Spleen (tissue), 11 donors: ENCODE measurements around the gene HMGXB4. TPM values are rescaled to one million over a fixed set of nuclear protein-coding genes. Genes with fewer than 3 reads are reported as not detected.

Experiments
- DNase-seq: peaks from one replicate; pipeline ENCODE4 v3.0.0-alpha.2; 2020
- H3K27ac ChIP-seq, 8 donors: fragments of 200-600 bp; sonication (generic) in 7 of 8; 1 replicate in 4 of 8; 2 replicates in 4 of 8; pipeline versions ENCODE4 v1.5.0 to v1.8.0; 2016 to 2021; ENCODE audit warnings: inconsistent platforms in 4 of 8, mild to moderate bottlenecking in 4 of 8, moderate library complexity in 1 of 8
- H3K27me3 ChIP-seq, 7 donors: fragments of 200-600 bp; sonication (generic) in 6 of 7; replicated peaks in 1 of 7; 1 replicate in 4 of 7; 2 replicates in 3 of 7; pipeline versions ENCODE4 v1.5.0 to v1.8.0; 2016 to 2021; ENCODE audit warnings: inconsistent platforms in 3 of 7, mild to moderate bottlenecking in 1 of 7
- H3K36me3 ChIP-seq, 6 donors: fragments of 200-600 bp; sonication (generic) in 5 of 6; 1 replicate in 4 of 6; 2 replicates in 2 of 6; pipeline versions ENCODE4 v1.5.0 to v1.8.0; 2016 to 2021; ENCODE audit warnings: inconsistent platforms in 2 of 6
- H3K4me1 ChIP-seq, 6 donors: fragments of 200-600 bp; sonication (generic) in 5 of 6; 1 replicate in 3 of 6; 2 replicates in 3 of 6; pipeline versions ENCODE4 v1.5.0 to v1.8.0; 2016 to 2021; ENCODE audit warnings: inconsistent platforms in 3 of 6
- H3K4me3 ChIP-seq, 8 donors: fragments of 200-600 bp; sonication (generic) in 7 of 8; 1 replicate in 4 of 8; 2 replicates in 4 of 8; pipeline versions ENCODE4 v1.5.0 to v1.8.0; 2016 to 2021; ENCODE audit warnings: inconsistent platforms in 4 of 8, mild to moderate bottlenecking in 4 of 8, moderate library complexity in 2 of 8
- H3K9me3 ChIP-seq, 8 donors: fragments of 200-600 bp; sonication (generic) in 7 of 8; 1 replicate in 4 of 8; 2 replicates in 4 of 8; pipeline versions ENCODE4 v1.5.0 to v1.8.0; 2016 to 2021; ENCODE audit warnings: inconsistent platforms in 4 of 8
- POLR2A ChIP-seq, 3 donors: fragments of 450-650 bp; IDR thresholded peaks; one replicate each; pipeline ENCODE4 v1.5.1; 2017; ENCODE audit warnings: antibody characterized with exemption in 3 of 3, mild to moderate bottlenecking in 1 of 3
- POLR2AphosphoS5 ChIP-seq, 3 donors: sonication (generic); formaldehyde crosslinking; IDR thresholded peaks; one replicate each; pipeline ENCODE4 v1.5.1; 2017; ENCODE audit warnings: antibody characterized with exemption in 3 of 3
- WGBS, 5 donors: extraction: QIAGEN DNeasy Blood & Tissue Kit in 3 of 5; methylation state at CpG; one replicate each; pipeline versions ENCODE4 v1.1.5 to v1.1.7; 2013 to 2018; 5-methylcytosine and 5-hydroxymethylcytosine counted together
- intact Hi-C: fragments of 100-400 bp; cut with DNase I; formaldehyde crosslinking; loops from one replicate; pipeline ENCODE4 v1.15.0; 2023; ENCODE audit warnings: low total_unique reads
- polyA plus RNA-seq, 3 donors: library from polyadenylated mRNA; stranded (reverse); fragments of 200-250 nt; gene quantifications; one replicate each; pipeline ENCODE4 v1.2.1, GENCODE V29; 2013
- total RNA-seq, 7 donors: library from RNA; depleted of rRNA in 3 of 7; stranded (reverse); fragments of >200 nt in 3 of 7; fragmentation: NEBNext Ultra II Directional in 4 of 7; extraction: Animal tissue kit (Norgen Biotek cat#: 25700) in 4 of 7; gene quantifications; one replicate each; pipeline versions ENCODE4 v1.1.0 to v1.2.1, GENCODE V29; 2016 to 2021
- TF ChIP-seq, protein P1 (sequence below), 11 experiments: fragments of 200-600 bp in 7 of 11; fragments of 450-650 bp in 4 of 11; sonication (generic) in 4 of 11; IDR thresholded peaks in 8 of 11; conservative IDR thresholded peaks in 3 of 11; 1 replicate in 7 of 11; 2 replicates in 4 of 11; pipeline versions ENCODE4 v1.4.0 to v1.8.0; 2016 to 2021; ENCODE audit warnings: antibody characterized with exemption in 11 of 11, inconsistent platforms in 4 of 11, mild to moderate bottlenecking in 1 of 11
- donor health status: healthy with polysubstance abuse.
- donor health status: DM: no; HTN: no; CAD: no; lungs with moderate emphysema.
- donor health status: DM: no; HTN: no; CAD: no.
- donor health status: Bipolar disorder and iron deficiency.
- donor health status: healthy.
- donor health status: DM: no; HTN: no; CAD: no.
- donor health status: DM: yes; HTN: yes; CAD: no.

HMGXB4 gene
- total and polyA plus RNA-seq, 10 donors, result 4.0 to 24.6 (median 19.5) TPM

DNA sequence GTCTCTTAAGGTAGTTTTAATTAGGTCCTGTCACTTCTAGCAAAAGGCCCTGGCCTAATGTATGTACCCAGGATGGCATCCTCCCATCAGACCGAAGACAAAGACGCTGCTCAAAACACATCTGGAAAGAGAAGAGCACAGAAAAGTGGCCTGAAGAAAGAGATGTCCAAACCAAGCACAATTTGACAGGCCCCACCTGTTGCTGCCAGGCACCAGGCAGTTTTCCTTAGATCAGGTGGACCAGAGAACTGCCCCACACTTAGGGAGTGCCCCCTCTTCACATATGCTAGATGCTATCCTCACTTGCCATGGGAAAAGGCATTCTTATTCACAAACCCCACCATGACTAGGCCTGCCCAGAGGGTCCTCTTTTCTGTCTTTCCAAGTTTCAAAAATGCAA, 3.3 kb upstream of the HMGXB4 start:
- Histone ChIP-seq H3K4me3 (no peak overlapping the region), H3K36me3 (no peaks in the 10 kb centered on the region), H3K27me3 (no peaks in the 10 kb centered on the region), H3K27ac (no peak overlapping the region), H3K9me3 (no peaks in the 10 kb centered on the region), H3K4me1 (peaks cover 3 to 19% (median 16%) of the 10 kb centered on the region in 6 donors)
- intact Hi-C loops, result no loop called here
- no peak for DNase-seq
- TF ChIP-seq POLR2A (IDR thresholded peaks at IDR 0.05) (no peak), POLR2AphosphoS5 (IDR thresholded peaks at IDR 0.05) (no peak)
- TF ChIP-seq, protein P1, sequence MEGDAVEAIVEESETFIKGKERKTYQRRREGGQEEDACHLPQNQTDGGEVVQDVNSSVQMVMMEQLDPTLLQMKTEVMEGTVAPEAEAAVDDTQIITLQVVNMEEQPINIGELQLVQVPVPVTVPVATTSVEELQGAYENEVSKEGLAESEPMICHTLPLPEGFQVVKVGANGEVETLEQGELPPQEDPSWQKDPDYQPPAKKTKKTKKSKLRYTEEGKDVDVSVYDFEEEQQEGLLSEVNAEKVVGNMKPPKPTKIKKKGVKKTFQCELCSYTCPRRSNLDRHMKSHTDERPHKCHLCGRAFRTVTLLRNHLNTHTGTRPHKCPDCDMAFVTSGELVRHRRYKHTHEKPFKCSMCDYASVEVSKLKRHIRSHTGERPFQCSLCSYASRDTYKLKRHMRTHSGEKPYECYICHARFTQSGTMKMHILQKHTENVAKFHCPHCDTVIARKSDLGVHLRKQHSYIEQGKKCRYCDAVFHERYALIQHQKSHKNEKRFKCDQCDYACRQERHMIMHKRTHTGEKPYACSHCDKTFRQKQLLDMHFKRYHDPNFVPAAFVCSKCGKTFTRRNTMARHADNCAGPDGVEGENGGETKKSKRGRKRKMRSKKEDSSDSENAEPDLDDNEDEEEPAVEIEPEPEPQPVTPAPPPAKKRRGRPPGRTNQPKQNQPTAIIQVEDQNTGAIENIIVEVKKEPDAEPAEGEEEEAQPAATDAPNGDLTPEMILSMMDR (IDR thresholded peaks at IDR 0.05 in 8 of 11, conservative IDR thresholded peaks at IDR 0.05 in 3 of 11), result no peak
- 81 to 92% (median 89%) methylated on average over 2 of the region's 2 CpGs for WGBS, 5 donors

DNA sequence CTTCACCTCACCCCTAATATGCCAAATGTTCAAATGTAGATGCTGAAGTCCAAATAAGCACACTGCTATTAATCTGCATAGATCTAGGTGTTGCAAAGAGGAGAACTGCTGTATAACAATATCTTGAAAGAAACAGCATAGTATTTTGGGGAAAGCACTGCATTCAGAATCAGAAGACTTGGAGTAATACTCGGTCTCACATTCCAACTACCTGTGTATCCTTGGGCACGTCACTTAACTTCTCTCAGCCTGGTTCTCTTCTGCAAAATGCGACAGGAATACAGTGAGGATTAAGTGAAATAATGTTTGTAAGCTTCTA, 332 bp upstream of the HMGXB4 start:
- H3K4me3 ChIP-seq, result peak overlapping the region; percentile 62 to 80 (median 72)
- DNase-seq, result no peak
- WGBS, 5 donors, result 1 to 6% (median 3%) methylated on average over 3 of the region's 3 CpGs
- TF ChIP-seq POLR2A (IDR thresholded peaks at IDR 0.05) (no peak), POLR2AphosphoS5 (IDR thresholded peaks at IDR 0.05) (no peak)
- TF ChIP-seq, protein P1 (IDR thresholded peaks at IDR 0.05 in 8 of 11, conservative IDR thresholded peaks at IDR 0.05 in 3 of 11), result no peak
- H3K4me1 ChIP-seq, result peaks cover 3 to 37% (median 26%) of the 10 kb centered on the region in 6 donors
- peaks cover 0 to under 1% (median 0%) of the 10 kb centered on the region in 6 donors for H3K36me3 ChIP-seq
- peak overlapping the region; percentile 95 to 98 (median 96) for H3K27ac ChIP-seq
- no peaks in the 10 kb centered on the region for H3K9me3 ChIP-seq
- intact Hi-C loops, result no loop called here
- no peaks in the 10 kb centered on the region for H3K27me3 ChIP-seq

DNA sequence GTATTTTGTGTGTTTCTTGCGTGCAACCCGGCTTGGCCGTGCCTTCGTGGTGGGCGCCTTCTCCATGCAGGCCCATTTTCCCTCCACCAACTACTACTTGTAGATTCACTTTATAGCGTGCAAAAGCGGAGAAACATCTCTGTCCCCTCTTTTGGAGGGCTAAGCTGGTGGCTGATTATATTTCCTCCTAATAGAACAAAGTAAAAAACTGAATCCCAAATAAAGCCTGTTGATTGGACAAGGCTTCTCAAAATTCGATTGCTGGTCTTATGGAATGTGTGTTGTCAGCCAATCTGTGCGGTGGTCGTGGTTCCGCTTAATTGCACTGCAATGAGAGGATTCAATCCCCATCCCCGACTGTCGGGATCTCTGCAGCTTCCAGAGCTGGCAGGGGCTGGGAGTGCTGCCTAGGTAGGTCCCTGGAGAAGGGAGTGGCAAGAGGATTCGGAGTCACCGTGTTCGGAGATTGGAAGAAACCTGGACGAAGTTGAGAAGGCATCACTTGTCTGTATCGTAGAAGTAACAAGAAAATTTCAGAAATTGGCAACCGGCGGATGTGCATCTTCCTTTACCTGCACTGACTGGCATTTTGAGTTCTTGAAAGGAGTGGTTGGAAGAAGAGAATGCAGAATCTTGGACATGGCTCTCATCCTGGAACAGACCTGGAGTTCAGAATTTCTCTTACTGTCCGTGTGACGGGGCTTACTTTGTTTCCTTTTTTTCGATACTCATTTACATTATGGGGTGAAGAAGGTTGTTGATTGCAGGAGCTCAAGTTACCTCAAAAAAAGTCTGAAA, 1.1 kb downstream of the HMGXB4 start:
- Histone ChIP-seq H3K4me3 (peak overlapping the region; percentile 62 to 80 (median 72)), H3K27ac (peak overlapping the region; percentile 95 to 98 (median 96)), H3K27me3 (no peaks in the 10 kb centered on the region), H3K4me1 (peaks cover 3 to 37% (median 26%) of the 10 kb centered on the region in 6 donors), H3K9me3 (no peaks in the 10 kb centered on the region), H3K36me3 (peaks cover 0 to 15% (median 11%) of the 10 kb centered on the region in 6 donors)
- DNase-seq, result no peak
- intact Hi-C loops, result no loop called here
- no peak for TF ChIP-seq POLR2A (IDR thresholded peaks at IDR 0.05)
- 43 to 52% (median 44%) methylated on average over 23 of the region's 23 CpGs for whole genome bisulfite sequencing, 5 donors

DNA sequence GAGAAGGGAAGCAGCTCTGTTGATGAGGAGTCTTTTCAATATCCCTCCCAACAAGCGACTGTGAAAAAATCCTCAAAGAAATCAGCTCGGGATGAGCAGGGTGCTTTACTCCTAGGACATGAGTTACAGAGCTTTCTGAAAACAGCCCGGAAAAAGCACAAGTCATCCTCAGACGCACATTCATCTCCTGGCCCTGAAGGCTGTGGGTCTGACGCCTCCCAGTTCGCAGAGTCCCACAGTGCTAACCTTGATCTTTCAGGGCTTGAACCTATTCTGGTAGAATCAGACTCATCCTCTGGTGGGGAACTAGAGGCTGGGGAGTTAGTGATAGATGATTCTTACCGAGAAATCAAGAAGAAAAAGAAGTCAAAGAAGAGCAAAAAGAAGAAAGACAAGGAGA, 7.7 kb downstream of the HMGXB4 start:
- H3K27ac ChIP-seq, result no peak overlapping the region
- no peak overlapping the region for H3K4me3 ChIP-seq
- 89 to 98% (median 91%) methylated on average over 7 of the region's 7 CpGs for WGBS, 5 donors
- intact Hi-C loops, result no loop called here
- peaks cover 0 to 81% (median 57%) of the 10 kb centered on the region in 6 donors for H3K36me3 ChIP-seq
- peaks cover 0 to 8% (median 3%) of the 10 kb centered on the region in 6 donors for H3K4me1 ChIP-seq
- H3K9me3 ChIP-seq, result no peaks in the 10 kb centered on the region
- TF ChIP-seq POLR2AphosphoS5 (IDR thresholded peaks at IDR 0.05), result no peak
- TF ChIP-seq, protein P1 (IDR thresholded peaks at IDR 0.05 in 8 of 11, conservative IDR thresholded peaks at IDR 0.05 in 3 of 11), result no peak
- no peak for TF ChIP-seq POLR2A (IDR thresholded peaks at IDR 0.05)
- H3K27me3 ChIP-seq, result no peaks in the 10 kb centered on the region
- DNase-seq, result no peak
